A673 (cell line): ENCODE measurements around the gene GRAMD1B. TPM values are rescaled to one million over a fixed set of nuclear protein-coding genes. Genes with fewer than 3 reads are reported as not detected.
A peak's percentile ranks its signal among the peaks of the same experiment; 100 is the strongest.

ENCODE experiments used
- BruUV-seq: library from RNA; stranded (reverse); fragments of 400-500 nt; replicated peaks from 2 replicates; lab custom pipeline; 2021; lab: Mats Ljungman, UMichigan
- CTCF ChIA-PET: fragments of 300-600 bp; sonication (Branson Sonifier 250); formaldehyde crosslinking; loops from one replicate; lab custom pipeline; 2022; ENCODE audit warnings: antibody characterized with exemption; lab: Charles Lee
- POLR2A ChIA-PET: fragments of 300-600 bp; sonication (Branson Sonifier 250); formaldehyde crosslinking; loops from one replicate; lab custom pipeline; 2022; ENCODE audit warnings: antibody characterized with exemption; ENCODE audit not compliant: low non-redundant PET; lab: Charles Lee
- DNase-seq: peaks from one replicate; pipeline ENCODE4 v3.0.0-alpha.2; 2015; ENCODE audit warnings: low spot score
- H3K27ac ChIP-seq: fragments of 200-600 bp; sonication (generic); 2 replicates; pipeline ENCODE4 v1.5.1; 2016; ENCODE audit warnings: mixed run types, low read depth, mild to moderate bottlenecking, mixed read lengths, antibody characterized with exemption, low read length; ENCODE audit not compliant: poor library complexity, severe bottlenecking
- H3K27me3 ChIP-seq: fragments of 200-600 bp; sonication (generic); replicated peaks from 2 replicates; pipeline ENCODE4 v1.6.1; 2017; ENCODE audit warnings: mixed run types, low read depth, mild to moderate bottlenecking, mixed read lengths, antibody characterized with exemption, low read length; ENCODE audit not compliant: insufficient read depth, poor library complexity
- H3K36me3 ChIP-seq: fragments of 200-600 bp; sonication (generic); 2 replicates; pipeline ENCODE4 v1.6.1; 2016; ENCODE audit warnings: mixed run types, mild to moderate bottlenecking, mixed read lengths, antibody characterized with exemption, low read length; ENCODE audit not compliant: insufficient read depth, poor library complexity, severe bottlenecking
- H3K4me1 ChIP-seq: fragments of 200-600 bp; sonication (generic); 2 replicates; pipeline ENCODE4 v1.6.1; 2017; ENCODE audit warnings: mixed run types, mild to moderate bottlenecking, mixed read lengths, antibody characterized with exemption, low read length; ENCODE audit not compliant: insufficient read depth, poor library complexity, severe bottlenecking
- H3K4me3 ChIP-seq: fragments of 200-600 bp; sonication (generic); 2 replicates; pipeline ENCODE4 v1.5.1; 2016; ENCODE audit warnings: low read depth, mixed run types, mild to moderate bottlenecking, mixed read lengths, low read length; ENCODE audit not compliant: poor library complexity, severe bottlenecking
- H3K9me3 ChIP-seq: fragments of 200-600 bp; sonication (generic); 2 replicates; pipeline ENCODE4 v1.6.1; 2016; ENCODE audit warnings: mixed run types, low read depth, mild to moderate bottlenecking, mixed read lengths, antibody characterized with exemption, low read length; ENCODE audit not compliant: poor library complexity, severe bottlenecking
- CTCF ChIP-seq: fragments of 300-800, 200-600 bp; sonication (generic); conservative IDR thresholded peaks from 2 replicates; pipeline ENCODE4 v1.5.1; 2017; ENCODE audit warnings: low read depth, mild to moderate bottlenecking, antibody characterized with exemption, low read length, moderate library complexity, mixed read lengths
- EZH2 ChIP-seq: fragments of 200-600 bp; sonication (generic); IDR thresholded peaks from 2 replicates; pipeline ENCODE4 v1.6.1; 2017; ENCODE audit warnings: borderline replicate concordance, low read depth, mild to moderate bottlenecking, mixed read lengths, antibody characterized with exemption, low read length; ENCODE audit not compliant: poor library complexity, severe bottlenecking
- intact Hi-C: fragments of 100-400 bp; cut with micrococcal nuclease; formaldehyde crosslinking; loops from one replicate; pipeline ENCODE4 v1.10.0; 2022; ENCODE audit not compliant: unreplicated experiment
- total RNA-seq: library from RNA; stranded (reverse); gene quantifications from 2 replicates; pipeline ENCODE4 v1.2.3, GENCODE V29; 2021

Gene GRAMD1B
- total RNA-seq, 1 experiment from 2014 or later = 13.0 TPM

DNA sequence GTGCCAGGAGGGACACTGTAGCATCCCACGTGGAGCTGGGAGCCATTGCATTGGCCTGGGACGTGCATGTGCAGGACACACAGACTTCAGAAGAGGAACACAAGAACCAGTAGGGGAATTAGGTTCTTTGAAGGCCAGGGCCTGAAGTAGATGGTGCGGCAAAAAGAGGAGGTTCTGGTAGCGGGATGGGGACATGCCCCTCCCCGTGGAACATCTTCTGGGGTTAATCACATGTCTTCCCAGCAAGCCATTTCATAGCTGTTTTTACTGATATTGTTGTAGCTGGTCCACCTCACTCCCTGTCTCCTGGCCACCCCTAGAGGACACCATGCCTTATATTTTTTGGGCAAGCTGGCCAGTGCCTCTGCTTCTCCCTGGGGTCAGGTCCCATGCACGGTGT, 150.1 kb downstream of the GRAMD1B start:
- no peak for DNase-seq
- no peak overlapping the region for H3K4me3 ChIP-seq
- POLR2A ChIA-PET = no interaction called here
- no peak overlapping the region for H3K27ac ChIP-seq
- H3K9me3 ChIP-seq = no peaks in the 10 kb centered on the region
- H3K27me3 ChIP-seq = no peaks in the 10 kb centered on the region
- H3K4me1 ChIP-seq = no peaks in the 10 kb centered on the region
- H3K36me3 ChIP-seq = no peaks in the 10 kb centered on the region
- BruUV-seq = no TSS peak
- CTCF ChIA-PET = interaction anchor here (1.3 kb wide), 1 partner anchor 128 kb away, joined by 6 read pairs; no protein-coding TSS in a partner anchor
- TF ChIP-seq CTCF (no peak), EZH2 (no peak)
- intact Hi-C loops = loop anchor here (1.0 kb wide), 1 partner anchor 127 kb away; no protein-coding TSS in a partner anchor

DNA sequence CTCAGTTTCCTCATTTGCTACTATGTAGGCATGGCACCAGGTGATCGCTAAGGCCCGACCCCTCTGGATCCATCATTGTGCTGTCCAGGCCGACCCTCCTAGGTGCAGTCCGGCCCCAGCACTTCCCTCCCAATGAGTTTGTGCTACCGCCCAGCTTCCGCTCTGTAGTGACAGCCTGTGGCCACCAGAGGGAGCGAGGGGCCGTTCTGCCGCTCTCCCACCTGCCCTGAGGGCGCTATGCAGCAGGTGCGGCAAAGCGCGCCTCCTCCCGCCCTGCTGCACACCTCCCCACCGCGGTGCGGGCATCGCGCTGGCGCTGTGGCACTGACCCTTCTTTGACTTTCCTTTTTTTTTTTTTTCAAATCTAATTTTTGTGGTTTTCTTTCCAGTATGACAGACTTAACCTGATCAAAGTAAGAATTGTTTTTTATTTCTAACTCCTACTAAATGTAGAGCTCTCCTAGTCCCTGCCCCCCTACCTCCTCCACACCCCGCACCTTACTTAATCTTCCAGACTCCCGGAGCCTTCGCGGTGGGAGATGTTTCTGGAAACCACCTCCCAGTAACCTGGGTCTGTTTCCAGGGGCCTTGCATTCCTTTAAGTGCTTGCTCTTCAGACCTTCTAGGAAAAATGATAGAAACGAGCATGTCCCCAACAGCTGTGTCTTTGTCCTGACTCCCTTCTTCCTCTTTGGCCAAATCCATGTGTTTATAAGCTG, 150.6 kb downstream of the GRAMD1B start:
- intact Hi-C loops = loop anchor here (1.0 kb wide), 1 partner anchor 127 kb away; no protein-coding TSS in a partner anchor
- TF ChIP-seq CTCF = peak; percentile 99
- TF ChIP-seq EZH2 = no peak
- Histone ChIP-seq H3K27me3 (no peaks in the 10 kb centered on the region), H3K4me3 (no peak overlapping the region), H3K36me3 (no peaks in the 10 kb centered on the region), H3K4me1 (peaks cover 4% of the 10 kb centered on the region), H3K27ac (no peak overlapping the region), H3K9me3 (no peaks in the 10 kb centered on the region)
- peak; percentile 65 for DNase-seq
- no TSS peak for BruUV-seq
- CTCF ChIA-PET = interaction anchor here (0.7 to 1.3 kb wide), 4 partner anchors 112 to 780 kb away, joined by 3 to 6 read pairs (median 4); no protein-coding TSS in a partner anchor
- POLR2A ChIA-PET = no interaction called here

DNA sequence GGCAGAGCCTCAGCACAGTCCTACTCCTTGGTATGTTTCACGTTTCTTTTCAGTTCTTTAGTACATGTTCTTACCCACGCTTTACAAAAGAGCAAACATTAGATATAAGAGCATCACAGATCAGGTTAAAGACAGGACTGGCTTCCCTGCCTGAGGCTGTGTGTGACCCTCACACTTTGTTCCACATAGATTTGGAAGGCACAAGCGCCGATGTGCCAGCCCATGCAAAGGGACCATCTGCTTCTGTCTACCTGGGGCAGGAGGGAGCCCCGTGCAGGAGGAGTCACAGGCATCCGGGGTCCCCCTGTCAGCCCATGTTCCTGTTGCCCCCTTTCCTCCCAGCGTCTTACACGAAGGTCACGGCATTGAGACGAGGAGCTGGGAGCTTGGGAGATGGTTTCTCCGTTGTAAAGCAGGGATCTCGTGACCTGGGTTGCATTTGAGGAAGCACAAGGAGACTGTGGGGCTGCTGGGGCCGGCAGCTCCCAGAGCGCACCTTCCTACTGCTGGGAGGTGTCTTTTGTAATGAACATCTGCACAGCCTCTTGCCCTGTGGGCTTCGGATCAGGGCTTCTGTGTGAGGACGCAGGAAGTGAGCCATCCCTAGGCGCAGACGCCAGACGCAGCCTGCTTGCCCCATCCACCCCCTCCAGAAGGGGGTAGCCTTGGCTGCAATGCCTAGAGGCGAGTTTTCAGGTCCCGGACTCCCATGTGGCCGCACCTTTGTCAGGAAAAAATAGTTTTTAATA, 151.8 kb downstream of the GRAMD1B start:
- H3K27ac ChIP-seq = no peak overlapping the region
- TF ChIP-seq EZH2 (no peak), CTCF (no peak)
- intact Hi-C loops = no loop called here
- ChIA-PET CTCF (no interaction called here), POLR2A (no interaction called here)
- BruUV-seq = no TSS peak
- no peak overlapping the region for H3K4me3 ChIP-seq
- H3K36me3 ChIP-seq = no peaks in the 10 kb centered on the region
- DNase-seq = no peak
- peaks cover 4% of the 10 kb centered on the region for H3K4me1 ChIP-seq
- no peaks in the 10 kb centered on the region for H3K27me3 ChIP-seq
- no peaks in the 10 kb centered on the region for H3K9me3 ChIP-seq
